ENCODE results near the gene DGKZ.

DGKZ gene

GRCh38 chr11:46404476-46405017 lies 57.3 kb downstream of the DGKZ start:
- no peak for DNase-seq

- no peak for DNase-seq
Measured at GRCh38 chr11:46407635-46408034, 60.4 kb downstream of the DGKZ start.

DNA sequence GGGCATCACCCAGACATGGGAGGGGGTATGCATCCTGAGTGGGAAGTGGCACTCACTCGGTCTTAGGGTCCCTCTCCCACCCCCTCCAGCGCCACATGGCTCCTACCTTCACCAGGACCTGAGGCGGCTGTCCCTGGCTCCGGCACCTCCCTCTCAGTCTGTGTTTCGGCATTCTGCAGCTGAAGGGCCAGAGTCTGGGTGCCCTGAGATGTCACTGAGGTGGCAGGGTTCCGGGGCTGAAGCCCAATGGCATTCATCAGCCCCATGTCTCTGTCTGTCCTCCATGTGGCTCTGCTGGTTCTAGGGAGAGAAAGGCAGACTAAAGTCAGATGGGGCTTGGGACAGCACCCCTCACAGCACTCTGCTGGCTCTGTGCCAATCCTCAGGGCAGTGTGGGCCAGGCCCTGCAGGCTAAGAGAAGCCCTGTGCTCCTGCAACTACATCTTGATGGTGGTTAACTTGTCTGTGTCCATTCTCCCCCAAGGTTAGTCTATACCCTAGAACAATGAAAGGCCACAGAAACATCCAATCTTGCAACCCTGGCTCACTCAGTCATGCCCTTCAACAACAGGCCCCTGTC lies 61.2 kb downstream of the DGKZ start:
- DNase-seq = no peak

DNA sequence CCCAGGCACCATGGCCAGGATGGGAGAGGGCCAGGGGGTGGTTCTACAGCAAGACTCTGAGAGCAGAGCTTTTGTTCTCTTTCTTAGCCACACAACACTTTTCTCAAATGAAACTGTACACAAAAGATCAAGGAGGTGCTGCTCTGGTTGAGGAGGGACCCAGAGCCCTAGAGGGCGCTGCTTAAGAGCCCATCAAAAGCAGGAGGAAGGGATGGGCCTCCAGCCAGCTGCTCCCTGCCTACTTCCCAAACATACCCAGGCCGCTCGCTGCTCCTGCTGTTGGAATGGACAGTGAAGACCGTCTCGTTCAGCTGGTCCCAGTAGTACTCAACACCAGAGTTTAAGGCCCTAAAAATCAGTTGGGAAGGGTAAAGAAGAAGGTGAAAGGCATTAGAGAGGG lies 62.8 kb downstream of the DGKZ start:
- DNase-seq = no peak

DNA sequence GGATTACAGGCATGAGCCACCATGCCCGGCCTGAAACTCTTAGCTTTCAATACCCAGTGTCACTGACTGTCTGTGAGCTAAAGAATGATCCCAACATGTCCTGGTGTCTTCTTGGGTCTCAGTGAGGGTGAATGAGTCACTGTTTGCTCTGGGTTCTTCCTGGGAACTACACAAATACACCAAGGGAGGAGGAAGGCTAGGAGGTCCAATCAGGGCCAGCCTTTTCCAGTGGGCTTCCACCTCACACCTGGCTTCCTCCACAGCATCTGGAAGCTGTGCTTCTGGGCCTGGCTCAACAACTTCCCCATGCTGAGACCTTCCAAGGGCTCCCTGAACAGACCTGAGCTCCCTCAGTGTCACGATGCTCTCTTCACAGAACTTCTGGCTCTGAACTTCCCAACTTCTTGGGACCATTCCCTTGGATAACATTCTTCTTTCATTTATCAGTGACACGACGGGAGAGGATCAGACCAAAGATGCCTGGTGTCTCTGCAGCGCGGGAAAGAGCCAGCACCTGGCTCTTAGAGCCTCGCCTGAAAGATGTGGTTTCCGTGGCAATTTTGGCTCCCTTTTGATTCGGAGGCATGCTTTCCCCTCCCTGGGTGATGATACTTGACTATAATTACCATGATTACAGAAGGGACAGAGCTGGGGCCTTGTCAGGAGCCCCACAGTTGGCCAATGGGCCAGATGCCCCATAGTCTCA lies 66.7 kb downstream of the DGKZ start:
- no peak for DNase-seq

GRCh38 chr11:46414466-46414796 lies 67.2 kb downstream of the DGKZ start:
- no peak for DNase-seq

DNA sequence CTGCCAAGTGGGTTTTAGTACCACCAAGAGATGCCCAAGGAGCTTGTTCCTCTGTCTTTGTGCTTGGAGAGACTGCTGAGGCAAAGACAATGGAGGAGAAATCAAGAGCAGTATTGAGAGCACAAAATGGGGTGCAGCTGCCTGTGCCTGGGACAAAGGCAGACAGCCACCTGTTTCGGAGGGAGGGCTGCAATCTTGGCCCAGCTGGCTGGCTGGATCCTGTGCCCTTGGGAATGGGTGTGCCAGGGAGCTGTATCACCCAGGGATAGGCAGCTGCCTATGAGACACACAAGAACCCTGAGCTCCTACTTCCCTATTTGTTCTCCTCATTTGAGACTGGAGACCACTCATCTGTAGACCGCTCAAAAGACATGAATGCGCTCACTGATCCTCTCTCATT lies 67.6 kb downstream of the DGKZ start:
- no peak for DNase-seq

DNA sequence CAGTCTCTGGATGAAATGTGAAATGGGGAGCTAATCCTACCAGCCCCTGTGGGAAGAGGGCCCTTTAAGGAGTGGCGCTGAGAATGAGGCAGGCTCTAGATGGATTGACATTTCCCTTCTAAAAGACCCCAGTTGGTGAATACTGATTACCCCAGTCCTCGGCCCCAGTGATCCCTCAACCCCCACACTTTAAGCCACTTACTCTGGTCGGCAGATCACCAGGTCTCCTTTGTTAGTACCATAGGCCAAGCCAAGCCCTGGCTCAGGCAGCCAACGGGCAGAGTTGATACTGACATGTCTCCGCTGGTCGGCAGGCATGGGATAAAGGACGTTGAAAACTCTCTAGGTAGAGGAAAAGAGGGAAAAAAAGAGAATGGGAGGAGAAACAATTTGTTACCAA lies 70.4 kb downstream of the DGKZ start:
- no peak for DNase-seq

DNA sequence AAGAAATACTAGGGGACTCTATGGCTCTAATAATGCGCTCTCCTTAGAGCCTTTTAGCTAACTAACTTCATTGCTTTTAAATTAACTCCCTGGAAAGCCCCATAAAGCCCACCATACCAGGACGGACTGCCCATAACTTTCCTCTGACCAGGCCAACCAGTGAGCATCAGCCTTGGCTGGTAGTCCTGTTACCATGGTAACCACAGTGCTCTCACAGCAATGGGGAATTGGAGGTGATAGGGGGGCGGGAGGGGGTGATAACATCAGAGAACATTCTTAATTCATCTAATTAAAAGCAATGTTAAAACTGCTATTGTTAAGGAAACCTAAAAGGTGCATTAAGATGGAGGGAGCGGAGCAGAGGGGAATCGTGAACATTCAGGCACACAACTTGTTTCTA lies 71.5 kb downstream of the DGKZ start:
- no peak for DNase-seq

GRCh38 chr11:46420513-46420912 lies 73.2 kb downstream of the DGKZ start:
- no peak for DNase-seq

GRCh38 chr11:46421257-46421880 lies 74.1 kb downstream of the DGKZ start:
- DNase-seq = no peak

- DNase-seq = no peak
Measured at GRCh38 chr11:46422588-46422987, 75.3 kb downstream of the DGKZ start.

DNA sequence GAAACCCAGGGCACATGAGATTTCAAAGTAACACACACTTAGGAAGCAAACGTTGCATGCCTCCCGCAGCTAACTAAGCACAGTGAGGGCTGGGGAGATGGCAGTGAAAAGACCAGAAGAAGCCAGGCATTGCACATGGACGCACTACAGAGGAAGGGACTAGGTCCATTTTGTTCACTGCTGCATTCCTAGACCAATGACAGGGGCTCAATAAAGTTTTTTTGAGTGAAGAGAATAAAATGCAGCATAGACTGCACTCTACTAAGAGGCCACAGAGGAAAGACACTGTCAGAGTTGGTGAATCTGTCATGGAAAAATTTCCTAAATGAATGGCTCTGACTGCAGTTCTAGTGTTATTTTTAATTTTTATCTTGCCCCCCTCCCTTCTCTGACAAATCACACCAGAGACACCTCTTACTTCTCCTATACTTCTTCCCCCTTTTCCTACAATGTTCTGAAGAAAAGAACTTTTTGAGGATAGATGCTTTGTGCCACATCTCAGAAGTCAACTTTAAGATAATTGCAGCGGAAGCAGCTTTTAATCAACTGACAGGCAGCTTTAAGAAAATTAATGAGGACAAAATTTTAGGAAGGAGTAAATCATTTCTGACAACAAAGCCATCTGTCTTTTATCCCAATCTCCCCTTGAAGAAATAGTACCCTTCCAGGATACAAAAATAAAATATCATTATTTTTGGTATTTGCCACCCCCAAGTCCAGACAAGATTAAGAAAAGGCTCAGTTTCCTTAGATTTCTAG lies 79.1 kb downstream of the DGKZ start:
- DNase-seq = no peak

DNA sequence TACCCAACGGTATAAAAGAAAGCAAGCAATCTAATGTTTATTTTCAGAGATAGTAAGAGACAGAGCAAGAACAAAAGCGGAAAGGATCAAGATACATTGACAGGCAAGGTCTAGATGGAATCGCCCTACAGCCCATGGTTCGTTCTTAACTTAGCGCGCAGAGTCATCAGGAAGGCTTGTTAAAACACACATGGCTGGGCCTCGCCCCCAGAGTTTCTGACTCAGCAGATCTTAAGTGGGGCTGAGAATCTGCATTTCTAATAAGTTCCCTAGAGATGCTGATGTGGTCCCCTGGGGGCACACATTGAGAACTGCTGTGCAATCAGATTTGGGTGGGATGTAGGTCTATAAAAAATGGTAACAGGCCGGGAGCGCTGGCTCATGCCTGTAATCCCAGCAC lies 80.1 kb downstream of the DGKZ start:
- no peak for DNase-seq

- no peak for DNase-seq
Measured at GRCh38 chr11:46429717-46430116, 82.5 kb downstream of the DGKZ start.

Measured in left hindlimb (tissue), 1 donor.